Activated CD4-positive, alpha-beta T cell treated with anti-CD3 and anti-CD28 coated beads, Interleukin-2, Interleukin-4, amounts not matched to agents 100 ng/mL and 50 ng/mL, durations not matched to agents 16 hours and 8 hours (primary cell): ENCODE results near the gene TAF4.

Experiments used
- DNase-seq: peaks from one replicate; pipeline ENCODE4 v3.0.0-alpha.2; 2020; ENCODE audit warnings: low spot score

Gene TAF4

GRCh38 chr20:61941721-61942405 is 123.8 kb downstream of the TAF4 start:
- no peak for DNase-seq

- DNase-seq: no peak
Measured at GRCh38 chr20:61940976-61941720, 124.5 kb downstream of the TAF4 start.

DNA sequence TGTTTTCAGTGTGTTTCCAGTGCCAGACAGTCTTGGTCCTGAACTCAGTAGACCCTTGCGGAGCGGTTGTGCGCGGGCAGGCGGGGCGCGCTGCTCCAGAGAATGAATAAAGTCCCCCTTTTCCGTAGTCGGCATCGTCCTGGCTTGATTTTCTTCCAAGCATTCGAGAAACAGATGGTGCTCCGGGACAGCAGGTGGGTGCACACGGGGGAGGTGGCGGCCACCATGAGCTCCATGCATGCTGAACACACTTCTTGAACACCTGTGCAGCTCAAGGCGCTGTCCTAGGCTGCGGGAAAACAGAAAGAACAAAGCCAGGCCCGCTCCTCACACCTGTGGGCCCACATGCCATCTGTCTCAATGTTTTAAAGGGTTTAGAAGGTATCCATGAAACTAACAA is 125.2 kb downstream of the TAF4 start:
- no peak for DNase-seq

DNA sequence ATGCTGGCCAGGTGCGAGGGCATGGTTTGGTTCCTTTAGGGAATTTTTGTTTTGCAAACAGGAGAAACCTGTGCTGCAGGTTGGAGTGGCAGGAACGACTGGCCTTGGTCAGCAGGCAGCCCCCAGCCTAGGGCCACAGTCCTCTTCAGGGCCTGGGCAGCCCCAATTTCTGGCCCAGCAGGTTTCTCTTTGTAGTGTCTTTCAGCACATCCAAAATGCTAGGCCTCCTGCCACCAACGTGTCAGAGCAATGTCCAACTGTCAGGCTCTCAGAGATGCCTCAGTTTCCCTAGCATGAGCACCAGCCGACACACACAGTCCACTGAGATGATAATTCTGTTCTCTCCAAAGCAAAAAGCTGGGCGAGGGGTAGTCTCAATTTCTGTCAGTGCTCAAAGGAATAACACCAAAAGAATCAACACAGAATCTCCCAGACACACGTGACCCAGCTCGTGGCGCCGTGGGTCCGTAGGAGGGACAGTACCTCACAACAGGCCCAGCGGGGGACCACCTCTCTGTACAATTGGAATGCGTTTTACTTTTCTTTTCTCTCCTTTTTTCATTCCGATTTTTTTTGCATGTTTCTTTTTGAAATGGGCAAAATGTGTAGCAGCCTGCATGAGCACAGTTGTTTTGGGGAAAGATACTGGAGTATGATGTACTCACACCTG is 125.9 kb downstream of the TAF4 start:
- no peak for DNase-seq

GRCh38 chr20:61938839-61939690 is 126.6 kb downstream of the TAF4 start:
- no peak for DNase-seq

- DNase-seq: no peak
Measured at GRCh38 chr20:61937963-61938838, 127.5 kb downstream of the TAF4 start.

GRCh38 chr20:61937146-61937962 is 128.3 kb downstream of the TAF4 start:
- DNase-seq: no peak

- DNase-seq: no peak
Measured at GRCh38 chr20:61936701-61937131, 129.0 kb downstream of the TAF4 start.

DNA sequence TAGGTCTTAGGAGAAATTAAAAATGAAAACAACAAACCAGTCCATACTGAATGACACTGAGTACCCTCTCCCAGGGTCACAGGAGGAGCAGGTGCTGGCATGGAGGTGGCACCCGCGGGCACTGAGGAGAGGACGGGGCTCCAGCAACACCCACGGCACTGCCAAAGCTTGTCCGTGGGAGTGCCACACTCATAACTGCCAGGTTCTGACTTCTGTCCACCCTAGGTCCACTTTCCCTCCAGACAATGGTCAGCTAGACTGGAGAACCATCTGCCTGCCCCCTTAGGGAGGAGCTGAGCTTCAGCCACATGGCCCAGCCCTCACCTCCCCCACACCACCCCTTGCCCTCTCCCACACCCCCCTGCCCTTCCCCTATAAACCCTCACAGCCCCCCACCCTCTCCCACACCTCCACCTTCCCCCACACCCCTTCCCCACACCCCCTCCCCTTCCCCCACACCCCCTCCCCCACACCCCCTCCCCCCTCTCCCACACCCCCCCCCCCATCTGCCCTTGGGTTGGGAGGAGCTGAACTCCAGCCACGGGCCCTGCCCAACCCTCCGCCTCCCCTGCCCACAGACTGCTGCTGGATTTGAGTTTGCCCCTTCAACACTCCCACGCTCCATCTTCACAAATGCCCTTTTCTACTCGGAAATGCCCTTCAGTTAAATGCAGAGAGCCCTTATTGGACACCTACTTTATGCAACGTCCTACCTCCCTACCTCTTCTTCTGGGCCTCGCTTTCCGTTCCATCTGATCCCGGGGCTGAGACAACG is 129.6 kb downstream of the TAF4 start:
- no peak for DNase-seq

- no peak for DNase-seq
Measured at GRCh38 chr20:61934716-61935530, 130.8 kb downstream of the TAF4 start.

GRCh38 chr20:61933951-61934715 is 131.5 kb downstream of the TAF4 start:
- DNase-seq: no peak

GRCh38 chr20:61933481-61933950 is 132.2 kb downstream of the TAF4 start:
- no peak for DNase-seq

- no peak for DNase-seq
Measured at GRCh38 chr20:61932711-61933480, 132.8 kb downstream of the TAF4 start.

GRCh38 chr20:61932199-61932592 is 133.5 kb downstream of the TAF4 start:
- no peak for DNase-seq

DNA sequence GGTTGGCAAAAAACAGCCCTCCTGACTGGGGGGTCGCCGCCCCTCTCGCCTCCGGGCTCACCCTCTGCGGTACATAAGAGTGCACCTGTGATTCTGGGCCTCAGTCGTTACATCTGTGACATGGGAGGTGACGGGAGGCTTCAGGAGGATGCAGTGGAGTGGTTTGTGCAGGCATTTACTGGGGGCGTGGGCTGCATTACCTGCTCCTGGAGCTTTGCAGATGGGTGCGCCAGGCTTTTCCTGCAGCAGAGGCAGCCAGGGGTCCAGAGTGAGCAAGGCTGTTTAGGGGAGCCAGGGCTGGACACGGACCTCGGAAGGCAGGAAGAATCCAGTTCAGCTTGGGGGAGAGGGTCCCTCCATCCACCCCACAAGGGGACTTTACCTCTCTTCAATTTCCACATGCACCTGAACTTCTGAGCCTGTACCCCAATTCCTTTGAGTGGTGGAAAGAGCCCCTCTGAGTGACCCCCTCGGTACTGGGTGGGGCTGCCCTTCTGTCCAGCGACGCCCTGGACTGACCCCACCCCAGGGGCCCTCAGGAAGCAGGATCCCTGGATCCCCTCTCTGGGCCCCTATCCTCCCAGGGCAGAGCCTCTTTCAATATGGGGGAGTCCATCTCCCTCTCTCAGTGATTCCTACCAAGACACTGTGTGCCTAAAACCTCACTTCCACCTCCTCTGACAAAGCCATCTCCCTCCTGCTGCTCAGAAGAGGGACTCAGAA is 134.0 kb downstream of the TAF4 start:
- DNase-seq: no peak

- DNase-seq: no peak
Measured at GRCh38 chr20:61930776-61931475, 134.8 kb downstream of the TAF4 start.
